Esophagus squamous epithelium (tissue), 5 donors: ENCODE data around the gene RNF166. TPM values are rescaled to one million over a fixed set of nuclear protein-coding genes. Genes with fewer than 3 reads are reported as not detected.

ENCODE experiments used
- DNase-seq: peaks from one replicate; lab custom pipeline; 2025; lab: John Stamatoyannopoulos, UW
- H3K27ac ChIP-seq, 4 donors: fragments of 200-600 bp; sonication (generic); one replicate each; pipeline ENCODE4 v1.5.1; 2016 to 2019; ENCODE audit warnings: mild to moderate bottlenecking in 1 of 4
- H3K27me3 ChIP-seq, 4 donors: fragments of 200-600 bp; sonication (generic); 1 replicate in 3 of 4; 2 replicates in 1 of 4; pipeline versions ENCODE4 v1.5.1 to v1.6.0; 2017 to 2021; ENCODE audit warnings: antibody characterized with exemption in 1 of 4
- H3K36me3 ChIP-seq, 3 donors: fragments of 200-600 bp; sonication (generic); one replicate each; pipeline ENCODE4 v1.5.1; 2016 to 2019
- H3K4me1 ChIP-seq, 3 donors: fragments of 200-600 bp; sonication (generic); one replicate each; pipeline ENCODE4 v1.5.1; 2017 to 2019
- H3K4me3 ChIP-seq, 4 donors: fragments of 200-600 bp; sonication (generic); 1 replicate in 3 of 4; 2 replicates in 1 of 4; pipeline ENCODE4 v1.5.1; 2016 to 2019; ENCODE audit warnings: mild to moderate bottlenecking in 2 of 4, moderate library complexity in 1 of 4
- H3K9me3 ChIP-seq, 3 donors: fragments of 200-600 bp; sonication (generic); one replicate each; pipeline ENCODE4 v1.5.1; 2016 to 2019
- CTCF ChIP-seq, 6 experiments: fragments of 450-650 bp in 4 of 6; fragments of 200-600 bp in 2 of 6; sonication (generic) in 2 of 6; IDR thresholded peaks; one replicate each; pipeline ENCODE4 v1.5.1; 2016 to 2019; ENCODE audit warnings: antibody characterized with exemption in 6 of 6, mild to moderate bottlenecking in 4 of 6, moderate library complexity in 4 of 6
- POLR2A ChIP-seq, 4 donors: fragments of 450-650 bp; IDR thresholded peaks; one replicate each; pipeline ENCODE4 v1.6.1; 2017; ENCODE audit warnings: antibody characterized with exemption in 4 of 4, mild to moderate bottlenecking in 4 of 4, moderate library complexity in 3 of 4
- WGBS, 2 donors: methylation state at CpG; one replicate each; pipeline ENCODE4 v1.1.5; 2018; 5-methylcytosine and 5-hydroxymethylcytosine counted together
- intact Hi-C: fragments of 100-400 bp; cut with DNase I; formaldehyde crosslinking; loops from one replicate; pipeline ENCODE4 v1.15.0; 2022
- total RNA-seq, 4 donors: library from RNA; depleted of rRNA; stranded (reverse); fragments of >200 nt; gene quantifications; one replicate each; pipeline ENCODE4 v1.1.0, GENCODE V29; 2016
- donor health status: DM: yes; HTN: yes; CAD: no.

RNF166 gene
- total RNA-seq, 4 donors from 2014 or later = 7.1 to 16.8 (median 9.6) TPM

GRCh38 chr16:88727871-88728270 is 21.7 kb upstream of the RNF166 start:
- Histone ChIP-seq H3K4me1 (no peaks in the 10 kb centered on the region), H3K27me3 (no peaks in the 10 kb centered on the region), H3K4me3 (no peak overlapping the region), H3K27ac (no peak overlapping the region), H3K9me3 (no peaks in the 10 kb centered on the region), H3K36me3 (peaks cover 50 to 87% (median 61%) of the 10 kb centered on the region in 3 donors)
- TF ChIP-seq CTCF (IDR thresholded peaks at IDR 0.05) = no peak
- TF ChIP-seq POLR2A (IDR thresholded peaks at IDR 0.05) = no peak
- WGBS, 2 donors = 50 to 81% methylated on average over 2 to 6 of the region's 20 CpGs
- intact Hi-C loops = no loop called here
- DNase-seq = no peak

GRCh38 chr16:88726981-88727380 is 20.8 kb upstream of the RNF166 start:
- Histone ChIP-seq H3K27ac (no peak overlapping the region), H3K9me3 (no peaks in the 10 kb centered on the region), H3K4me3 (no peak overlapping the region), H3K36me3 (peaks cover 53 to 87% (median 61%) of the 10 kb centered on the region in 3 donors), H3K27me3 (no peaks in the 10 kb centered on the region), H3K4me1 (no peaks in the 10 kb centered on the region)
- 86 to 90% methylated on average over 8 to 12 of the region's 28 CpGs for WGBS, 2 donors
- TF ChIP-seq POLR2A (IDR thresholded peaks at IDR 0.05) (no peak), CTCF (IDR thresholded peaks at IDR 0.05) (no peak)
- no peak for DNase-seq
- intact Hi-C loops = no loop called here

- TF ChIP-seq POLR2A (IDR thresholded peaks at IDR 0.05) (no peak), CTCF (IDR thresholded peaks at IDR 0.05) (no peak)
- WGBS, 2 donors = 67 to 100% methylated on average over 1 of the region's 17 CpGs
Measured at GRCh38 chr16:88726408-88726749, 20.2 kb upstream of the RNF166 start.

GRCh38 chr16:88725609-88726407 is 19.6 kb upstream of the RNF166 start:
- TF ChIP-seq POLR2A (IDR thresholded peaks at IDR 0.05) = no peak
- TF ChIP-seq CTCF (IDR thresholded peaks at IDR 0.05) = no peak
- intact Hi-C loops = no loop called here
- Histone ChIP-seq H3K4me3 (no peak overlapping the region), H3K9me3 (no peaks in the 10 kb centered on the region), H3K27ac (no peak overlapping the region), H3K36me3 (peaks cover 64 to 87% (median 67%) of the 10 kb centered on the region in 3 donors), H3K27me3 (no peaks in the 10 kb centered on the region), H3K4me1 (no peaks in the 10 kb centered on the region)
- no peak for DNase-seq
- 87 to 93% methylated on average over 3 to 8 of the region's 32 CpGs for WGBS, 2 donors

More at GRCh38 chr16:88726408-88726749, 20.2 kb upstream of the RNF166 start:
- no peaks in the 10 kb centered on the region for H3K27me3 ChIP-seq
- no peak for DNase-seq
- no peak overlapping the region for H3K27ac ChIP-seq
- peaks cover 59 to 87% (median 62%) of the 10 kb centered on the region in 3 donors for H3K36me3 ChIP-seq
- no peaks in the 10 kb centered on the region for H3K9me3 ChIP-seq
- H3K4me1 ChIP-seq = no peaks in the 10 kb centered on the region
- no peak overlapping the region for H3K4me3 ChIP-seq
- intact Hi-C loops = no loop called here

- H3K27ac ChIP-seq = no peak overlapping the region
- no peaks in the 10 kb centered on the region for H3K27me3 ChIP-seq
- DNase-seq = no peak
- no peak overlapping the region for H3K4me3 ChIP-seq
- no peaks in the 10 kb centered on the region for H3K4me1 ChIP-seq
- H3K36me3 ChIP-seq = peaks cover 69 to 87% (median 75%) of the 10 kb centered on the region in 3 donors
- WGBS, 2 donors = 91 to 92% methylated on average over 4 to 11 of the region's 31 CpGs
- intact Hi-C loops = no loop called here
- TF ChIP-seq POLR2A (IDR thresholded peaks at IDR 0.05) (no peak), CTCF (IDR thresholded peaks at IDR 0.05) (no peak)
- no peaks in the 10 kb centered on the region for H3K9me3 ChIP-seq
Measured at GRCh38 chr16:88724855-88725555, 18.8 kb upstream of the RNF166 start.
